GM19395 (cell line): ENCODE results near the gene FGD3.

Source experiments
- ATAC-seq: cut with Tn5 transposase; IDR thresholded peaks from one replicate; pipeline ENCODE4 v1.9.1; 2021; ENCODE audit warnings: mild to moderate bottlenecking, moderate library complexity; ENCODE audit not compliant: unreplicated experiment

Gene FGD3

DNA sequence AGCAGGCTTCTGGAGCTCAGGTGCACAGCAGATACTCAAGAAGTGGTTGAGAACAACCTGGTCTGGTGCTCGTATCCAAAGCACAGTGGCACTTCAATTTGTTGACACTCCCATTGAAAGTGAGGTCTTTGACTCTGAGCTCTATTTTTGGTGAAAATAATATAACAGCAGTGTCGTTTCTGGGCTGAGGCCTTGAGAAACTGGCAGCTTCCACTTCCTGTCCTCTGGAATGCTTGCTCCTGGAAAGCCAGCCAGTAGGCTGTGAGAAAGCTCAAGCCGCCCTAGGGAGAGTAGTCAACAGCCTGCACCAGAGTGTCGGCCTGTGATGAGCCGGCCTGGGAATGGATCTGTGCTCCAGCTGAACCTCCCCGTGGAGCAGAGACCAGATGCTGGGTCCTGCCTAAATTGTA lies 104.4 kb downstream of the FGD3 start:
- no peak for ATAC-seq

DNA sequence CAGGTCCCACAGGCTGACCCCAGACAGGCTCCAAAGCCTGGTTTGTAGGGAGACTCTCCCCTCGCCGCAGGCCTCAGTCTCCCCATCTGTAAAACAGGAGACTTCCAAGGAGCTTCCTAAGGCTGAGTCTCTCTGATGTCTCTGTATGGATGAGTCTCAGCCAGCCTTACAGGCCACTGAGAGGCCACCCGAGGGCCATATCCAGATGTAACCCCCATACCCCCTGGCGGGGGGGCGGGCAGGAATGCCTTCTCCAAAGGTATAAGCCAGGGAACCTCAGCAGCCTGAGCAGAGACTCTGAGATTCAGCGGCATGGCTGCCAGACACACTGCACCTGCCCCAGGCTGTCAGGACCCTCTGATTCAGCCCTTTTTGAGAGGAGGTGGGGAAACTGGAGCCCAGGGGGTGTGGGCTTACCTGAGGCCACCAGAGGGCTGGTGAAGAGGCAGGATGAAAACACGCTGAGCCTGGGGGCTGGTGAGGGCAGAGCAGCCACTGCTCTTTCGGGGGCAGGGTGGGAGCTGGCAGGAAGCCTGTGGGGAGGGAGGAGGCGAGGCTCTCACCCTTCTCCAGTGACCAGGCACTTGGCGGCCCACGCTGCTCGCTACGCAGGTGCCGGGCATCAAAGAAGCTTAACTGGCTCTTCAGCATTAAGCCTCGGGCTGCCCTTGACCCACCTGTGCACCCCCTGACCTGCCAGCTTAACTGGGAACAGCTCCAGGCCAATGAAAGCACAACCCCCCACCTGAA lies 105.6 kb downstream of the FGD3 start:
- ATAC-seq = no peak

GRCh38 chr9:93053781-93054331 lies 106.5 kb downstream of the FGD3 start:
- ATAC-seq = no peak

GRCh38 chr9:93054758-93055704 lies 107.7 kb downstream of the FGD3 start:
- no peak for ATAC-seq

GRCh38 chr9:93057042-93057702 lies 109.8 kb downstream of the FGD3 start:
- ATAC-seq = no peak

DNA sequence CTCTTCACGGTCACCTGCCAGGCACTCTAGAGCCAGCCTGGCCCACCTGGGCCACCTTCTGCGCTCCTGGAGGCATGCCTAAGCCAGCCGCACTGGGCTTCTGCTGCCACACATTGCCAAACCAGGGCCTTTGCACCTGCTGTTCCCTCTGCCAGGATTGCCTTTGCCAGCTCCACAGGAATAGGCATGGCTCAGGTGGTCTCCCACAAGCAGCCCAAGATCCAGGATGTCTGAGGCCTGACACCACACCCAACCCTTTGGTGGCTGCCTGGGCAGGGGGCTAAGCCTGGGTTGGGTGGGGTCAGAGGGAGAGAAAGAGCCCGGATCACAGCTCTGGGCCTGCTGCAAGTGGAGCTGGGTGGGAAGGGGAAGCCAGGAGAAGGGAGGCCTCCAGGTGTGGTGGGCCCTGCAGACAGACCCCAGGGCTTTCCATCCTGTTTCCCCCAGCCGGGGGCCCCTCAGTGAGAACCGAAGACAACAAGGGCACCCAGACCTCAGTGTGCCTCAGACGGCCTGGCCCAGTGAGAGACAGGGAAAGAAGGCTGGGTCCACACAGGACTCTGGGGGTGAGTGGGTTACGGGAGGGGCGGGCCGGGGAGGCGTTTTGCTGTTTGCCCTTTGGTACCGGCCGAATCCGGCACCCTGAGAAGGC lies 110.5 kb downstream of the FGD3 start:
- peak; percentile 18 for ATAC-seq

DNA sequence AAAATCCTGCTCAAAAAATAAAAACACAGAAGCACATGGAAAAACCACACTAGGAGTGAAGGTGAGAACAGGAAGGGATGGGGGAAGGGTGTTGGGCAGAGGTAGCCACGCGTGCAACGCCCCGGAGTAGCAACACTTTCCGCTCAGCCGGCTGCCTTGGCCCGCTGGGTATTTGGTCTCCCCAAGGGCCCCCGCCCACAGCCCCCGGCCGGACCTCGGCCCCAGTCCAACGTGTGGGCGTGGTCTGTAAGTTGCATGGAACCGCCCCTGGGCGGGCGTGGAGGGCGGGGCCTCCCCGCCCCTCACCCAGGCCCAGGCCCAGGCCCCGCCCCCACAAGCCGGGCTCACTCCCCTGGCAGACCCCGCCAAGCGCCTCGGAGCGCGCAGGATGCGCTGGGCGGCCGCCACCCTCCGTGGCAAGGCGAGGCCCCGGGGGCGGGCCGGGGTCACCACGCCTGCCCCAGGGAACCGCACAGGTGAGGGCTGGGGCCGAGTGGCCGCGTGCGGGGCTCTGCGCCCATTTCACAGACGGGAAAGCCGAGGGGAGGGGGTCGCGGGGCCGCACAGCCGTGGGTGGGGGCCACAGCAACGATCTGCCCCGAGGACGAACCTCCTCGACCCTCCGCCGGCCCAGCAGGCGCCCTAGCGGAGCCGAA lies 111.2 kb downstream of the FGD3 start, which contains the start of gene SUSD3:
SUSD3 (plus strand) TSS at position 347 of the 656 bp plus-strand sequence; CDS start at position 389, 42 bp downstream.
- ATAC-seq = peak; percentile 46

GRCh38 chr9:93059011-93059714 lies 111.8 kb downstream of the FGD3 start:
- ATAC-seq = no peak

- no peak for ATAC-seq
Observed at GRCh38 chr9:93059715-93060578, 112.6 kb downstream of the FGD3 start.

DNA sequence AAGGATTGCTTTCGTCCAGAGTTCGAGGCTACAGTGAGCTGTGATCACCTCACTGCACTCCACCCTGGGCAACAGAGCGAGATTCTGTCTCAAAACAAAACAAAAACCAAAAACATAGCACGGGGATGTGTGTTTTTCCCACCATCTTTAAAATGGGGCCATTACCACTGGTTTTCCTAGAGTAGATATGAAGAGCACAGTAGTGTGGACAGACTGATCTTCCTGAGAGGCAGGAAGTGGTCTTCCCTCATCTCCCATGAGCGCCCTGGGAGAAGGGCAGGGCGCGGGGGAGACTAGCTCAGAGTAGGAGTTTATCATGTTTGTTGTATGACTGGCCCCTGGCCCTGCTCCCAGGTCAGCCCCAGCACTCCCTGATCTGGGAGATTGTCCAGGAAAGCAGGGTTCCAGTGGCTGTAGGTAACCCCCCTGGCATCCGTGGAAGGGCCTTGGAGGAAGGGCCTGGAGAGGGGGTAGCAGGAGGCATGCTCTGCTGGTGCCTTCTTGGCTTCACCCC lies 113.5 kb downstream of the FGD3 start:
- ATAC-seq = no peak

DNA sequence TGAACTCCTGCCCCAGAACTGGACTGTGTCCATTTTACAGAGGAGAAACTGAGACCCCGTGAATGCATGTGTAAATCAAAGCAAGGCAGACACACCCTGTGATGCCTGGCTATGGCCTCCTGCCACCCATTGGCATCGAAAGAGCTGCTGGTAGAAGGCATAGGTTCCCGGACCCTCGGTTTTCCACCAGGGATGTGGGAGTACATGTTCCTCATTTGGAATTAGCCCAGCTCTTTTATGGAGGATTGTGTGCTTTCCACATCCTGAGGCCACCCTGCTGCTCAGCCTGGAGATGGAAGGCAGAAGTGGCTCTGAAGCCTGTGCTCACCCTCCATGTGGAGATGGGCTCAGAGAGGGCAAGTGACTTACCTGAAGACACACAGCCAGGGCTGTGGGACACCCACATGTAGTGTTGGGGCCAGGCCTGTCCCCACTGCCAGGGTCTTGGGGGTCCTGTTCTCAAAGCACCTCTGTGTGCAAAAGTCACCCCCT lies 114.0 kb downstream of the FGD3 start:
- ATAC-seq = no peak

GRCh38 chr9:93061791-93062763 lies 114.8 kb downstream of the FGD3 start:
- peak; percentile 39 for ATAC-seq

- peak; percentile 89 for ATAC-seq
Observed at GRCh38 chr9:93064392-93065134, 117.2 kb downstream of the FGD3 start.

GRCh38 chr9:93065135-93065720 lies 117.9 kb downstream of the FGD3 start:
- ATAC-seq = no peak

- no peak for ATAC-seq
Observed at GRCh38 chr9:93066978-93067603, 119.8 kb downstream of the FGD3 start.
